ENCODE results near the gene CIDEA.
"Not testable (repeated sequence)": the region's sequence is repeated elsewhere in the genome, so short reads cannot be mapped to it uniquely, and the experiment has no call there.

CIDEA gene

DNA sequence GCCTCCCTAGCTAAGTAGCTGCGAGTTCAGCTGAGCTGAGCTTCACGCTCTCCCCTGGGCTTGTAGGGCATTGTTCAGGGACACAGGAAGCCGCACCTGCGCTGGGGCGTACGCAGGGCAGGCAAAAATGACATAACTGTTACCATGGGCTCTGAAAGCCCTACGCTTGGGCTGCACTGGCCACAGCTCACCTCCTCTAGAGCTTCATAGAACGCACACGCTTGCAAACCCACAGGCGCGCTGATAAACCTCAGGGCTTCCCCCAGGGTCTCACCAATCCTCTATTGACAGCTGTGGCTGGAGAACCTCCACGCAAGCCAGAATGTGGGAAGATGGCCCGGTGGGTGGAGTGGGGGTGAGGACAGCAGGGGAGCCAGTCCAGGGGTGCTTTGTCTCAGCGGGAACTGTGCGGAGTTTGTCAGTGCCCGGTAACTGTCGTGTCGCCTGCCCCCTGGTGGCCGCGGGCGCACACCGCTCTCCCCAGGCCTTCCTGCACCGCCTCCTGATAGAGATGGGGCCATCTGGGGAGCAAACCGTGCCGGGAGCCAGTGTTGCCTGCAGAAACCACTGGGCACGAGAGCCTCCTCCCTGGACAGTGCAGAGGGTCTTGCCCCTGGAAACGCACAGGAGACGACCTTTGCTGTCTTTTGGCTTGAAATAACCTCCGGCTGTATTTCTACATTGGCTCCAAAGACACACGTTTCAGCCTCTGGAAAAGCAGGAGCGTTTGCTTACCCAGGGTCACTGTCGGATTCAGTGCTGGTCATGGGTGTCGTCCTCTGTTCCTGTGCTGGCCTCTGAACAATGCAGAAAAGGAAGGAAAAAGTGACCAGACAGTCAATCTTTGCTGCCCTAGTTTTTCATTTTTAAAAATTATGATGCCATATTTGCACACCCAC lies 17.0 kb upstream of the CIDEA start:
- no peak overlapping the region for H3K27ac ChIP-seq
- ChIA-PET POLR2A (ENCODE audit: low non-redundant PET) (no interaction called here), CTCF (interaction anchor here (0.6 to 1.7 kb wide), 9 partner anchors 9 to 728 kb away, joined by 3 to 10 read pairs (median 4); partner anchors contain the start of gene ANKRD62)
- TF ChIP-seq, protein P1, sequence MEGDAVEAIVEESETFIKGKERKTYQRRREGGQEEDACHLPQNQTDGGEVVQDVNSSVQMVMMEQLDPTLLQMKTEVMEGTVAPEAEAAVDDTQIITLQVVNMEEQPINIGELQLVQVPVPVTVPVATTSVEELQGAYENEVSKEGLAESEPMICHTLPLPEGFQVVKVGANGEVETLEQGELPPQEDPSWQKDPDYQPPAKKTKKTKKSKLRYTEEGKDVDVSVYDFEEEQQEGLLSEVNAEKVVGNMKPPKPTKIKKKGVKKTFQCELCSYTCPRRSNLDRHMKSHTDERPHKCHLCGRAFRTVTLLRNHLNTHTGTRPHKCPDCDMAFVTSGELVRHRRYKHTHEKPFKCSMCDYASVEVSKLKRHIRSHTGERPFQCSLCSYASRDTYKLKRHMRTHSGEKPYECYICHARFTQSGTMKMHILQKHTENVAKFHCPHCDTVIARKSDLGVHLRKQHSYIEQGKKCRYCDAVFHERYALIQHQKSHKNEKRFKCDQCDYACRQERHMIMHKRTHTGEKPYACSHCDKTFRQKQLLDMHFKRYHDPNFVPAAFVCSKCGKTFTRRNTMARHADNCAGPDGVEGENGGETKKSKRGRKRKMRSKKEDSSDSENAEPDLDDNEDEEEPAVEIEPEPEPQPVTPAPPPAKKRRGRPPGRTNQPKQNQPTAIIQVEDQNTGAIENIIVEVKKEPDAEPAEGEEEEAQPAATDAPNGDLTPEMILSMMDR (conservative IDR thresholded peaks at IDR 0.05; ENCODE audit: low read depth): peak; percentile 88
- DNase-seq (ENCODE audit: low spot score): peak; percentile 71

- H3K27ac ChIP-seq: no peak overlapping the region
- CTCF ChIA-PET: interaction anchor here (0.6 to 1.5 kb wide), 3 partner anchors 15 to 147 kb away, joined by 3 to 7 read pairs (median 6); no protein-coding TSS in a partner anchor
- DNase-seq (ENCODE audit: low spot score): no peak
These were observed 15.3 kb upstream of the CIDEA start for GRCh38 chr18:12238826-12239225.

GRCh38 chr18:12239431-12239830 lies 14.7 kb upstream of the CIDEA start:
- POLR2A ChIA-PET (ENCODE audit: low non-redundant PET): no interaction called here
- TF ChIP-seq, protein P1 (conservative IDR thresholded peaks at IDR 0.05; ENCODE audit: low read depth): no peak
- DNase-seq (ENCODE audit: low spot score): no peak
- CTCF ChIA-PET: no interaction called here
- H3K27ac ChIP-seq: no peak overlapping the region

More at GRCh38 chr18:12238826-12239225, 15.3 kb upstream of the CIDEA start:
- POLR2A ChIA-PET (ENCODE audit: low non-redundant PET): no interaction called here
- TF ChIP-seq, protein P1 (conservative IDR thresholded peaks at IDR 0.05; ENCODE audit: low read depth): no peak

GRCh38 chr18:12242658-12243260 lies 11.4 kb upstream of the CIDEA start:
- ChIA-PET CTCF (interaction anchor here (0.7 kb wide), 1 partner anchor 83 kb away, joined by 5 read pairs; no protein-coding TSS in a partner anchor), POLR2A (ENCODE audit: low non-redundant PET) (no interaction called here)
- no peak for DNase-seq (ENCODE audit: low spot score)
- no peak overlapping the region for H3K27ac ChIP-seq
- TF ChIP-seq, protein P1 (conservative IDR thresholded peaks at IDR 0.05; ENCODE audit: low read depth): no peak

DNA sequence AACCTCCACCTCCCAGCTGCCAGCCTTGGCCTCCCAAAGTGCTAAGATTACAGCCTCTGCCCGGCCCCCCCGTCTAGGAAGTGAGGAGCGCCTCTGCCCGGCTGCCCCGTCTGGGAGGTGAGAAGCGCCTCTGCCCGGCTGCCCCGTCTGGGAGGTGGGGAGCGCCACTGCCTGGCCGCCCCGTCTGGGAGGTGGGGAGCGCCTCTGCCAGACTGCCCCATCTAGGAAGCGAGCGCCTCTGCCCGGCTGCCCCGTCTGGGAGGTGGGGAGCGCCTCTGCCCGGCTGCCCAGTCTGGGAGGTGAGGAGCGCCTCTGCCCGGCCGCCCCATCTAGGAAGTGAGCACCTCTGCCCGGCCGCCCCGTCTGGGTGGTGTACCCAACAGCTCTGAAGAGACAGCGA lies 10.9 kb upstream of the CIDEA start:
- DNase-seq (ENCODE audit: low spot score): not testable (repeated sequence)

GRCh38 chr18:12245793-12246135 lies 8.4 kb upstream of the CIDEA start:
- DNase-seq (ENCODE audit: low spot score): no peak
- ChIA-PET POLR2A (ENCODE audit: low non-redundant PET) (no interaction called here), CTCF (no interaction called here)
- no peak overlapping the region for H3K27ac ChIP-seq
- TF ChIP-seq, protein P1 (conservative IDR thresholded peaks at IDR 0.05; ENCODE audit: low read depth): no peak

More for the DNA sequence above, 10.9 kb upstream of the CIDEA start:
- CTCF ChIA-PET; POLR2A ChIA-PET (ENCODE audit: low non-redundant PET); H3K27ac ChIP-seq: not testable (repeated sequence)
